SK-N-MC (cell line): Measurements from ENCODE around the gene NRP2.

ENCODE experiments used
- EZH2 ChIP-seq: fragments of 200-600 bp; sonication (generic); IDR thresholded peaks from one replicate; pipeline ENCODE4 v1.6.1; 2017; ENCODE audit warnings: antibody characterized with exemption
- POLR2AphosphoS5 ChIP-seq: IDR thresholded peaks from 2 replicates; pipeline ENCODE4 v1.6.1; 2012; ENCODE audit warnings: mild to moderate bottlenecking, low read depth, low read length, borderline replicate concordance

- TF ChIP-seq EZH2: no peak
- TF ChIP-seq POLR2AphosphoS5: no peak
Measured at GRCh38 chr2:205835923-205836322, 153.6 kb downstream of the NRP2 start.
